GM21528 (cell line): Measurements from ENCODE around the gene MYO16.
"Not testable (repeated sequence)": the region's sequence is repeated elsewhere in the genome, so short reads cannot be mapped to it uniquely, and the experiment has no call there.

ENCODE experiments used
- ATAC-seq: cut with Tn5 transposase; IDR thresholded peaks from one replicate; pipeline ENCODE4 v1.9.1; 2021; ENCODE audit warnings: mild to moderate bottlenecking, moderate library complexity; ENCODE audit not compliant: unreplicated experiment, low FRiP score

Gene MYO16

DNA sequence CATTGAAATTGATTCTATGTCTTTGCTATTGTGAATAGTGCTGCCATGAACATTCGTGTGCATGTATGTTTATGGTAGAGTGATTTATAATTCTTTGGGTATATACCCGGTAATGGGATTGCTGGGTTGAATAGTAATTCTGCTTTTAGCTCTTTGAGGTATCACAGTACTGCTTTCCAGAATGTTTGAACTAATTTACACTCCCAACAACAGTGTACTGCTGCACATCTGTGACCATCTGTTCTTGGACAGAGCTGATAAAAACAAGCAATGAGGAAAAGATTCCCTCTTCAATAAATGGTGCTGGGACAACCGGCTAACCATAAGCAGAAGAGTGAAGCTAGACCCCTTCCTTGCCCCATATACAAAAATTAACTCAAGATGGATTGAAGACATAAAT is 231.0 kb downstream of the MYO16 start:
- no peak for ATAC-seq

DNA sequence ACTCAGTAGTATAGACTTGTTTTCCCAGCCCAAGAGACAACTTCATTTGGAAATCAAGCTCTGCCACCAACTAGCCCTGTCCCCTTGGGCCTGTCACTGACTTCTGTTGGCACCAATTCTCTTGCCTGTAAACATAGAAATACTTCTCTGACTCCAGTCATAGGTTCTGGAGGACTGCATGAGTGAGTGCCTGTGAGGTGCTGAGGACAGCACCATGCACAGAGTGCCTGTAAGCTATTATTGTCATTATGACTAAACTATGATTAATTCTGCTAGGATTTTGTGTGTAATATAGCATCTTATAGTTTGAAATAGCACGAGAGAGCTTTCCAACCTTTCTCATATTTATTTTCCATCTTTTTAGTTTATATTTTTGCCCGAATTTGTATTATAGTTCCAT is 247.9 kb downstream of the MYO16 start:
- no peak for ATAC-seq

DNA sequence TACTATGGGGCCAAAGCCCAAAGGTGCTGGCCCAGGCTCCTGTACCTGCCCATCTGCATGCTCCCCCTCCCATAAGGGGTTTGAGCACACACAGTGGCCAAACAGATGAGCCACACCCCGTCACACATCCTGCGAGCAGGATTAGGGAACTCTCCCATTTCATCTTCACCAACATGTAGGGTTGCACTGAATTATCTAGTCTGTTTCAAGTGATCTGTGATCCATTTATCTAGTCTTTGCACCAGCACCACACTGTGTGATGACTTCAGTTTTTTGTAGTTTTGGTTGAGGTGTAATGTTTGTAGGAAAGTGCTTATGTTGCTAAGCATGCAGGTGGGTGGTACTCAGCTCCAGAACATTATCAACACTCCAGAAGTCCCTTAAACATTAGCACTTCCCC is 249.3 kb downstream of the MYO16 start:
- no peak for ATAC-seq

DNA sequence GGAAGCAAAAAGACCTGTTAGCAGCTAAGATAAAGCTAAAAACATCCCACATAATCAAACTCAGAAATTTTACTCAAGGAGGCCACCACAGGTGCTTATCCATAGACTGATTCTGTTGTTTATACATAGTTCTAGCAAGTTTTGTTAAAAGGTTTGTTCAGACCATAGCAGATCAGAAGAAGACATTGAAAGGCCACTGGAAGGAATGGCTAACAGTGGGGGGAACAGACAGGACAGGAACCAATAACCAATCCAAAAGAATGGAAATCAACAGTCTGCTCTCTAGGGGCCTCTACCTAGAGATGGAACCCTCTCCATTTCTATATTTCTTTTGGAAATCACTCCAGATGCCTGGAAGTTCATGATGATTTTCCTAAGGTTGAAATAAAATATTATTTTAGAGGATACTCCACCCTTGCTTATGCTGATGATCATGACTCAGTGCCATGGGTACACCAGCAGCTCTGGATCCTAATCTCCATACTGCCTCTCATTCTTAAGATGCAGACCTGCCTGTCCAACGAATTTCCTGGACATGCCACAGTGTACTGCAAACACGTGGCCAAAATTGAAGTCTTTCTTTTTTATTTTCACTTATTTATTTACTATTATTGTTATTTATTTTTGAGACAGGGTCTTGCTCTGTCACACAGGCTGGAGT is 260.0 kb downstream of the MYO16 start:
- ATAC-seq: no peak

DNA sequence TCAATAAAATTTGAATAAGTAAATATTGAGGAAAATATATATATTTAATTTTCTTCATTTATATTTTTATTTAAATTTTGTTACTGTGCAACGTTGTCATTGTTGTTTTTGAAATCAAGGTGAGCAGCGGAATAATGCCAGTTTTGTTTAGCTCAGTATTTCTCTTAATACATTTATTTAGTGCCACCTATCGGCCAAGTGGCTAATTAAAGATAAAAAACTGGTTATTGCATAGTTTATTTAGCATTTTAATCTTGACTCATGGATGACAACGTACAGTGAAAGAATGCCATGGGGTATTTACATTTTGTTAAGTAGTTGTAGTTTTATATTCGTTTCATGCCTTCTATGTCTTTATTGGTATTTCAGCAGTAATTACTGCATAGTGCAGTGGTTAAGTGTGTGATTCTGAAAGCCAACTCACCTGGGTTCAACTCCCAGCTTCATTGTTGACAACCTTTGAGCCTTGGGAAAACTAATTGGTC is 265.9 kb downstream of the MYO16 start:
- ATAC-seq: no peak

DNA sequence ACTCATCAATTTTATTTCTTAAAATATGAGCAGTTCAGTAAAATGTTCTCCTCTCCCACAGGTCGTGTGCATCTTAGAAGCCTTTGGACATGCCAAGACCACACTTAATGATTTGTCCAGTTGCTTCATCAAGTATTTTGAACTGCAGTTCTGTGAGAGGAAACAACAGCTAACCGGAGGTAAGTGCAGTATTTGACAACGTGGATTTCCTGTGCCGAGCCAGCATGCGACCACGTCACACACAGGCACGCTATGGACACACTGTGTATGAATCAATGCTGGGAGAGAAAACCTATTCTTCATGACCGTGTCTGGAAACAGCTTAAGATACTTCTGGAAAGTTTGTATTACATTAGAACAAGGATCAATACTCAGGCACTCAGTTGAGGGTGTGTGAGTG is 268.5 kb downstream of the MYO16 start:
- ATAC-seq: no peak

DNA sequence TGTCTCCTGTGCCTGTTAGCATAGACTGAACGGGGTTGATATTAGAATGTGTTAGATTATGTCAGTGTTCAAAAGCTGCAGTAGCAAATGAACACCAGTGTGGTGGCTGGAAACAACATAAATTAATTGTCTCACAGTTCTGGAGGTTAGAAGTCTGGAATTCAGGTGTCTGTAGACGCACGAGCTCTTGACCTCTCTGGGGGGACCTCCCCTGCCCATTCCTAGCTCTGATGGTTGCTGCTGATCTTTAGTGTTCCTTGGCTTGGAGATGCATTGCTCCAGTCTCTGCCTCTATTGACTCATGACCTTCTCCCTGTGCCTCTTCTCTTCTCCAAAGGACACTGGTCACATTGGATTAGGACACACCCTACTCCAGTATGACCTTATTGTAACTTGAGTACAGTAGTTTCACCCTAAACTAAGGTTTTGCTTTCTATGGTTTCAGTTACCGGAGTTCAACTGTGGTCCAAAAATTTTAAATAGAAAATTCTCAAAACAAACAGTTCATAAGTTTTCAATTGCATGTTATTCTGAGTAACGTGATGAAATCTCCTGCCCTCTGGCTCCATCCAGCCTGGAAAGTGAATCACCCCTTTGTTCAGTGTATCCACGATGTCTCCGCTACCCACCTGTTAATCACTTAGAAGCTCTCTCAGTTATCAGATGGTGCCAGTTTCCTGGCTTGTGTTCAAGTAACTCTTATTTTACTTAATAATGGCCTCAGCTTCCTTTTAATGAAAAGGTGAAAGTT is 273.2 kb downstream of the MYO16 start:
- no peak for ATAC-seq

DNA sequence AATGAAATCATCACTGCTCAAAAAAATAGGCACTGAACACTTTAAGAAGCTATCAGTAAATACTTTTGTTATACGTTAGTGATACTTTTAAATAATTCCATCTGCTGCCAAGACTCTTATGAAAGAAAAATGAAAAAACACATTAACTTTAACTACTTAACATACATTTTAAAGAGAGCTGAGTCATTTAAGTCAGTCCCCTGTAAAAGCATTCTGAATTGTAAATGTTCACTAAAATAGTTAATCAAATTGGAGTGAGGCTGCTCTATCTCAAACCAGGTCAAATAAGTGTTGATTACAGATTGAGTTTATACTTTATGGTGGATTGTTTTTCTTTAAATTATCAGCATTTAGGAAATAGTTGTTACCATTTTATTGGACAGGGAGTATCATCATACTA is 274.2 kb downstream of the MYO16 start:
- ATAC-seq: no peak

DNA sequence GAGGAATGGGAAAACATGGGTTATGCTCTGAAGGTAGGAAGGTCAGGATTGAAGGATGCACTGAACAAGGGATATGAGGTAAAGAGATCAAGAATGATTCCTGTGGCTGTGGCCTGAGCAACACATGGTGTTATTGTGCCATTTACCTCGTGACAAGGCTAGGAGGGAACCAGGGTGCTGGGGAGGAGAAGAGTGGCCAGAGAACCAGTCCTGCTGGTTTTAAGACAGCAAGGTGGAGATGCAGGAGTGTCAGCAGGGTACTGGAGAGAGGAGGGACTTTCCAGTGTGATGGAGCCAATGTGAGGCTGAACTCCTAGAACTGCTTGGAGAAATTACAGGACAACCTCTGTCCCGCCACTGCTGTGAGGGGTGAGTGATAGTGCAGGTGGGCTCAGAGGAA is 282.4 kb downstream of the MYO16 start:
- no peak for ATAC-seq

DNA sequence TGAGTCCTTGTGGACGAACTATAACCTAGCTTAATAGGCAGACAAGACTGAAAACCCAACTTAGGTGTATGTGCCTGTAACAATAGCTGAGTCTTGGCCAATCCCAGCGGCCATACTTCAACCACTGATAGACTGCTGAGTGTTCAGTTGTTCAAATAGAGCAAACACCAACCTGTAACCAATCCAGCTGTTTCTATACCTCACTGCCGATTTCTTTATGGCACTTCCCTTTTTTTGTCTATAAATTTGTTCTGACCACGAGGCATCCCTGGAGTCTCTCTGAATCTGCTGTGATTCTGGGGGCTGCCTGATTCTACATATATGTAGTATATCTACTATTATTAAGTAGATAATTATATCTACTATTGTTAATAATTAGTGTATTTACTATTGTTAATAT is 284.3 kb downstream of the MYO16 start:
- not testable (repeated sequence) for ATAC-seq

DNA sequence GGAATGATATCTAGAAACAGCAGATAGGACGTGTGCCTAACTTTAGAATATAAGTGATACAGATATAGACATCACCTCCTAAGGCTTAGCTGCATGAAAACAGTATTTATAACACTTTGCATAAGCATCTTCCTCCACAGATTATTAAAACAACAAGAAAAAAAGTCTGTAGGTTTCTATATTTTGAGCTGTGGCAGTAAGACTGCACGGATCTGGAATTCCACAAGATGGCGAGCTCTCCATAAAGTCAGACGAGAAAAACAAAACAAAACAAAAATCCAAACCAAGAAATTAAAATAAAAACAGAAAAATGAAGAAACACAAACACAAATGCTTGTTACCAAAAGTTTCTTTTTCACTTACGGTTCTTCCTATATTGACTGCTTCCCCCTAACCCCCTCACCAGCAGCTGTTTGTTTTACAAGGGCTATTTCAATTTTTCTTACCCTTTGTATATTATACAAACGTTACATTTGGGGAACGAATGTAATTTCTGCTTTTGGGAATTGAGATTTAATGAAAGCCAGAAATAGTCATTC is 285.8 kb downstream of the MYO16 start:
- ATAC-seq: peak; percentile 33

DNA sequence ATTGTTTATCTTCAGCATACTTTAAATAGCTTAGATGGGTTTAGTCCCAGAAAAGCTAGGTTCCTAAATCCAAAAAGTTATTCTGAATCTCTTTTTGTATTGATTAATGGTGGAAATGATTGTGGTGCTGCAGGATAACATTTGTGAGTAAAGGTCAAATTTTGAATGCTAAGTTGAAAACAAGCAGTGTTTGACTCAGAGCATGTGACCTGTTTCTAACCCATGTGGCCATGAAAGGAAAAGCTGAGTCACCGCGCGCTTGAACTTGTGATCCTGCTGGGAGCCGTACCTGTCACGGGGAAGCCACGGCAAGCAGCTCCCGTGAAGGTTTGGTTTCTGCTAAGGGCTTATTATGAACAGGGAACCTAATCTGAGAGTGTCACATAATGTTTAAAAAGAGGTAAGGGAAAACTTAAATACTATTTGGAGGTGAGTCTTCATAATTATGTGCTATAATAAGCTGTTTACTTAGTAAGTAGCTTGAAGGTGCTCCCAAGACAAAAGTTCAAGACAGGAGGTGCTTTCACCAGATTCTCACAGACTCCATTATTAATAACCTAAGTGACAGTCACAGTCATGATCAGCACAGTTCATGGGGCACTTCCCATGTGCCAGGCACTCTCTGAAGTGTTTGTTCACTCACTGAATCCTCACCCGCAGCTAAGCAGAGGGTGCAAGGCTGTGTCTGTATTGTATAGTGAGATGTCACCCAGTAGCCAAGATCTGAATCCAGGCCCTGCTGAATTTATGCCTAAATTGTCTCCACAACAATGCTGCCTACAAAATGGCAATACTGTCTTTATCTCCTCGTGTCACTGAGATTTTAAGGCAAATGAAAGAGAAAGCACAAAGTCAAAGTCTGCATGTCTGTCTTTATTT is 286.5 kb downstream of the MYO16 start:
- peak; percentile 96 for ATAC-seq

DNA sequence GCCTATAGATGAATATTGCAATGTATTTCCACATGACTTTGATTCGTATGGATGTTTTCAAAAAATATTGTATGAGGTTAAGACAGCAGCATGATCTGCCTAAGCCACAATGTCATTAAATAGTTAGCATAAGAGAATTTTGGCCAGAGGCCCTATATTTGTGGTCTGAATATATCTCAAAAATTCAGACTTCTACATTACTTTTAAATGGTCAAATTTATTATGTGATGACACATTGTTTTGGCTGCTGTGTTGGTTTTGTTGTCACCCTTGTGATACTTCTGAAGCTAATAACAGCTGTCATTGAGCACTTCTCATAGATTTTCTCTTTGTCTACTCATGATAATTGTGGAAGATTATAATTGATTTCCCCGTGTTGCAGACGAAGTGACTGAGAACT is 288.2 kb downstream of the MYO16 start:
- no peak for ATAC-seq

DNA sequence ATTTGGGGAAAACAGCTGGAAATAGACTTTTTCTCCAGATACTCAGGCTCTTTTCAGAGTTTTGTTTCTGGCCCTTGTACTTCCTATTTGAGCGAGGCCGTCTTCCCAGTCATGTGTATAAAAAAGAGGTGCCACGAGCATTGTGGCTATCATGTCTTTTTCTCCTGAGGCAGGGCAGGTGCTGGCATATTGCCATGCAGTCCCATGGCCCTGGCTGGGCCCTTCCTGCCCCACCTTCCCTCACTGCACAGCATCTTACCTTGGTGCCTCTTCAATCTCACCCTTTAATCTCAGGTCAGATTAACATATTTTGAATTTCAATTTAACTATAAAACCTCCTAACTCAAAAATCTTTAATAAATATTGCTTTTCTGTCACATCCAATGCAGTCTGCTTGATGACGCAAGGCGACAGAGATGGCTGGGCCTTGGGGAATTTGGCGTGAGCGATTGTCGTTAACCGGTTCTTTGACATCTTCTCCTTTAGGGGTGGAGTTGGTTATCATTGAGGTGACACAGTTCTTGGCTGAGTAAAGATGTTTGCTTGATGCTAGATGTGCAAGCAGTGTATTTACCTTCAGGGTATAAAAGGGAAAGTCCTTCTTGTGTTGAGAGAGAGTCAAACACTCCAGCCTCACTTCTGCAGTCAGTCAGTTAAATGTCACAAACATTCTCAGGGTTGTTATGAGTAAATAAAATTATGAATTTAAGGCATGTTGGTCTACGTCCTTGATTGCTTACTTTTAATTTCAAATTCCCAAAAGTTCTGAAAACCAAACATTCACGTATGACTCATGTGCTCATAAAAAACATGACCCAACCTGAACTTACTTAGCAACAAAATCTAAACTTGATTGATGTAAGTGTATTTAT is 289.9 kb downstream of the MYO16 start:
- no peak for ATAC-seq

DNA sequence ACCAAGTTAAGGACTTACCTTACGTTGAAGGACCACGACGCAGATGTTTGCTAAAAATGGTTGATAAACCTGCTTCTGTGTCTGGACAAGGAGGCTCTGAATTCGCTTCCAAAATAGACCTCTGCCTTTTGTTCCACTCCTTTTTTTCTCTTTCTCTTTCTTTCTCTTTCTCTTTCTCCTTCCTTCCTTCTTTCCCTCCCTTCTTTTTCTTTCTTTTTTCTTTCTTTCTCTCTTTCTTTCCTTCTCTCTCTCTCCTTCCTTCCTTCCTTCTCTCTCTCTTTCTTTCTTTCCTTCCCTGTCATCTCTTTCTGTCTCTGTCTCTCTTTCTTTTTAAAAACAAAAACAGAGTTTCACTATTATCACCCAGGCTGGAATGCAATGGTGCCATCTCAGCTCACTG is 290.7 kb downstream of the MYO16 start:
- no peak for ATAC-seq

DNA sequence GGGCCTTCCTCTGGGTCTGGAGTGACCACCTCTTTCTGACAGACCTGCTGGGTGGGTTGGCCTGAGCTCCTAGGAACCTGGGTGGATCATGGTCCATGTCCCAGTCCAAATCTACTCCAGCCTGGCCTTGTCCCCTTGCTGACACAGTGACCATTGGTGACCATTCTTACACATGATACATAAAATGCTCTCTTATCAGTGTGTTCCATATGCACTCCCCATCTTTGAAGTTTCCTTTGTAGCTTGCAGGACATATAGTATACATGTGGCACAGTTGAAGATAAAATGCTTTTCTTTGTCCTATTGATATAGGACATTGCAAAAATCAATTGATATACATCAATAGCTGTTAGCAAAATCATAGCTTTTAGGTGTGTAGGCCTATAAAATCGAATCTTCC is 291.8 kb downstream of the MYO16 start:
- ATAC-seq: no peak

DNA sequence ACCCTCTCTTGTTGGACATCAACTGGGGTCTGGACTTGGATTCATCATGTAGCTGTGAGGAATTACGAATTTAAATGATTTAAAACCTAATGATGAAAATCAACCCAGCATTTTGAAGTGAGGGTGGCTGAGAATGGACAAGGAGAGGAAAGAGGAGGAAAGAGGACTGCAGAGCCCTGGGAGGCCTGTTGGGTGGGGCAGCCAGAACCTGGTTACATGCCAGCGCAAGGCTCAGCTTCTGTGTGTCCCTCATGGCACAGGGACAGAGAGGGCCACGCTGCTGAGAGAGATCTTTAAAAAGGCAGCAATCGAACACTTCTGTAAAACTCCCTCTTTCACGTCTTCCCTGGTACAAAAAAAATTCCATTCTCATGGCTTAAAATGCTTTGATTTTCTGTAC is 292.7 kb downstream of the MYO16 start:
- ATAC-seq: no peak

DNA sequence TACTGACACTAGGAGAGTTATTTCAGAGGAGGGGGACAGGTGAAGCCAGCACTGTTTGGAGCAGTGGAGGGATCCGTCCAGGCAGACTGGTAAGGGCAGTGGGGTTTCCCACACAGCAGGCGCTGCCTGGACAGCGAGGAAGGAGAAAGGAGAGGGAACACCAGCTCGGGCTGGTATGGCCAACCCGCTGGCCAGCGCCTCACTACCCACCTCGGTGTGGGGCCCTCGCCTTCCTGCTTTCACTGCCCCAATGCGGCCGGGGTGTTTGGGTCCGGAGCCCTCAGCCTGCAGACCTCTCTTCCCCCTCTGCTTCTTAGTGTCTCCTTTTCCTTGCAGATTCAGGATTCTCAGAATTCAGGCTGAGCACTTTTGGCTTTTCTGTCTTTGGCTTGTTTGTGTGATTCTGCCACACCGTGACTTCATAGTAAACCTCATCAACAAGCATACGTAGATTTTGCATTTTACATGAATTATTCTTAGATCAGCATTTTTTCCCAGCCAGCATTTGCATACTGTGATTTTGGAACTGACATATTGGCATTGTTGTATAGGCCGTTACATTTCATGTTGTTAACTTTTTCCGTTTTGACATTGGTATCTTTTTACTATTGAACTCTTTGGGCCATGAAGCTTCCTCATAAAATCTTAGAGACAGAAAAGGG is 294.1 kb downstream of the MYO16 start:
- no peak for ATAC-seq

DNA sequence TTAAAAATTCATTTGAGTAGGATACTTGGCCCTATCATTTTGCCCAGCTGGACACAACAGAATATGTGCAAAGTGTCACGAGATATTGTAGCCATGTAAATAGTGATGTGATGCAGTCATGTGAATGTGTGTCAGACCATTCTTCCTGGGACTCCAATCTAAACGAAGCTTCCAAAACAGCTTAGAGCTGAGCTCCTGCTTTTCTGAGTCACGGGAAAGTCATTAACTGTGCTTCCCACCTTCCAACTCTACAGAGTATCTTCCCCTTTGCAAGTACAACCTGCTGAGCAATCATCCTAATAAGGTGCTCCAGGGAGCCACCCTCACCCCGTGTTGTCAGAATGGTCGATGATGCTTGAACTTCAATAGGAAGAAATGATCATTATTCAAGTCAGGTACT is 294.7 kb downstream of the MYO16 start:
- ATAC-seq: no peak

DNA sequence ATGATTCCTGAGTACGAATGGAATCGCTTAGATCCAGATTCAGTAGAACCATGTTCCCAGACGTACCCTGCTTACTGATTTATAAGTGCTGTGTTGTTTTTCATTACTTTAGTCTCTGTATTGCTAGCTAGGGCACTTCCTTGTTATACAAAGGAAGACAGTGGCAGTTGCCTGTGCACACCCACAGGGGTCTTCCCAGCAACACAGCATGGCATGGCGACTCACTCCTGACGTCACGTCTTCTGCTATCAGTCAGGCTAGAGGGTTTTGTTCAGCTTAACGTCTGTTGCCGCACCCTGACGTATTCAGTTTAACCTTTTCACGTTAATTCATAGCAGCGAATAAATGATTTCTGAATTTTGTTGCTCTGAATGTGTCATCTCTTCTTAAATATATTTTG is 295.1 kb downstream of the MYO16 start:
- no peak for ATAC-seq
